IPS-20b (cell line): Measurements from ENCODE around the gene TADA3.

ENCODE experiments used
- H3K27ac ChIP-seq: one replicate; pipeline ENCODE4 v1.5.1; 2013; ENCODE audit warnings: low read length
- H3K27me3 ChIP-seq: 2 replicates; pipeline ENCODE4 v1.6.1; 2013; ENCODE audit warnings: mild to moderate bottlenecking, low read length, inconsistent platforms; ENCODE audit not compliant: insufficient read depth
- H3K36me3 ChIP-seq: 2 replicates; pipeline ENCODE4 v1.6.1; 2013; ENCODE audit warnings: low read depth, mild to moderate bottlenecking, inconsistent platforms, low read length, moderate library complexity; ENCODE audit not compliant: insufficient read depth
- H3K4me1 ChIP-seq: 2 replicates; pipeline ENCODE4 v1.6.1; 2013; ENCODE audit warnings: mild to moderate bottlenecking, control low read depth, inconsistent platforms, low read length, moderate library complexity; ENCODE audit not compliant: insufficient read depth
- H3K4me3 ChIP-seq: 2 replicates; pipeline ENCODE4 v1.5.1; 2013; ENCODE audit warnings: mild to moderate bottlenecking, low read length, inconsistent platforms
- H3K9ac ChIP-seq: 2 replicates; pipeline ENCODE4 v1.6.1; 2013; ENCODE audit warnings: low read depth, mild to moderate bottlenecking, inconsistent platforms, low read length, moderate library complexity
- H3K9me3 ChIP-seq: 2 replicates; pipeline ENCODE4 v1.6.1; 2013; ENCODE audit warnings: mild to moderate bottlenecking, low read depth, low read length, inconsistent platforms; ENCODE audit not compliant: insufficient read depth

TADA3 gene

DNA sequence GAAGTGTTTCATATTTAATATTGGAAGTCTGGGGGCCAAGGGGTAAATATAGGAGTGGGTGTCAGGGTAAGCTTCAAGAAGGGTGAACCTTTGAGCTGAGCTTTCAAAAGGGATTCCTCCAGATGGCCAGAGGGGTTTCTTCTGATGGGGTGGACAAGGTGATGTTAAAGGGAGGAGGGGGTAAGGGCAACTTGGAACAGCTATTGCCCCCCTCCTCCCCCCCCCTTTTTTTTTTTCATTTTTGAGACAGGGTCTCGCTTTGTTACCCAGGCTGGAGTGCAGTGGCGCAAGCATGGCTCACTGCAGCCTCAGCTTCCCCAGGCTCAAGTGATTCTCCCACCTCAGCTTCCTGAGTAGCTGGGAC, 15.7 kb upstream of the TADA3 start:
- Histone ChIP-seq H3K4me3 (no peak overlapping the region), H3K36me3 (peaks cover 43% of the 10 kb centered on the region), H3K4me1 (peaks cover 3% of the 10 kb centered on the region; the same call in 1 of the 2 replicates), H3K9ac (no peak overlapping the region), H3K9me3 (no peaks in the 10 kb centered on the region), H3K27me3 (peaks cover 16% of the 10 kb centered on the region), H3K27ac (no peak overlapping the region)

DNA sequence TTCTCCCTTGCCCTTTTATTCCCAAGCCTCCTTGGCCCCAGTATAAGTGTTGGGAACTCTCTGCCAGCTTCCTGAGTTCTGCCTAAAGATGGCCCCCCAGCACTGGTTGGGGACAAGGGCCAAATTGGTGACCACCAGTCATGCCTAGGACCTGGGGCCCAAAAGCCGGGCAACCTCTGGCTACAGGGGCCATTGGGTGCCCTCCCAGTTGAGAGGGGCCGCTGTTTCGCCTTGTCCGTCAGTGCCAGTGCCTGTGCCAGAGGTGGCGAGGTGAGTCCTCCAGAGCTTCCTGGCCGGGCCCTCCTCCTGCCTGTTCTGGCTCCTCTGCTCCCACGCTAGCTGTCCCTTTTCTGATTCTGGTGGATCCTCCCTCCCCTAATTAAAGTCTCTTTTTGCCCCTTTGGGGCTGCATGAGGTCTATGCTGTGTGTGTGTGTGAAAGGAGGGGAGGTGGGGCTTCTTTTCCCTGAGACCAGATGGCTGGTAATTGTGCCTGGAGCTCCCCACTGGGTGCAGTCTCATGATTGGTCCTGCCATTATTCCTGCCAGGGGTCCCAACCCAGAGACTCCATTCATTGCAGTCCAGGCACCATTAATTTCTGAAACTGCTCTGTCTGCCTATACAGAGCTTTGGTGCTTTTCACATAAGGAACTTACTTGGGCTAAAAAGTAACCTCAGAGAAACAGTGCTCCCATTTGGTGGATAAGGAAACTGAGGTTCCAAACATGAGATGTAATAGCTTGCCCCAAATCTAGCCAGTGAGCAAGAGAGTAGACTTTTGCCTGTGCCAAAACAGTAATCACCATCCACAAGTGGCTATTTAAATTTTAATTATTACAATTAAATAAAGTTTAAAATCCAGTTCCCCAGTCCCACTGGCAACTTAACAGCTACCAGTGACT, 14.7 kb upstream of the TADA3 start:
- Histone ChIP-seq H3K9me3 (no peaks in the 10 kb centered on the region), H3K36me3 (peaks cover 51% of the 10 kb centered on the region), H3K27ac (no peak overlapping the region), H3K4me3 (no peak overlapping the region), H3K9ac (no peak overlapping the region), H3K27me3 (peaks cover 16% of the 10 kb centered on the region), H3K4me1 (peaks cover 3% of the 10 kb centered on the region; the same call in 1 of the 2 replicates)

DNA sequence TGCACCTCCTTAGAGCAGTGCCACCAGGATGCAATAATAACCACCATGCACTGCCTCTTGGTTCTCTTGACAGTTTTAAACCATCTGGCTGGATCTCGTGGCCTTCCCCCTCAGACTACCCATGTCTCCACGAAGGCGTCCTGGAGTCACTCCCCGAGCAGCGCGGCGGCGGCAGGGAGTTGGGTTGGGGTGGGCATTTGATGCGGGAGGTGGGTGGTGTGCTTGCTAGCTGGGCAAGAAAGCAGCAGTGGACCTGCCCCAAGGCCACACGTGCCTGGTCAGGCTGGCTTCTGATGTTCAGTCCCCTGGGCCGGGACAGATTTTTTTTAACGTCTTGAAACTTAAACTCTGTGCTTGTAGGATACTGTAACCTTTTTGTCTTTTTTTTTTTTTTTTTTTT, 13.9 kb upstream of the TADA3 start:
- peaks cover 59% of the 10 kb centered on the region for H3K36me3 ChIP-seq
- no peak overlapping the region for H3K4me3 ChIP-seq

DNA sequence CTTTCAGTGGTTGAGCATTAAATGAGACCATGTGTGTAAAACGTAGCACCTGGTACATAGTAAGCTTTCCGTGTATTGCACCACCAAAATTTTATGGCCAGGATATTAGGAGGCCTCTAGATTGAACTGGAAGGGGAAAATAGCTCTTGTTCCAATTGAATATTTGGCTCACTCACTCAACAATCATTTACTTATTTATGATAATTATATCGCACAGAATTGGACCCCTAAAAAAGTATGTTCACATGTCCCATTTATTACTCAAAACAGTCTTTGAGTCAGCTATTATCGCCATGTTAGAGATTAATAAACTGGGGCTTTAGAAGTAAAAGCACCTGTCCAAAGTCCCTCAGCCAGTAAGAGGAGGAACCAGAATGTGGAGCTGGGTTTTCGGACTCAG, 12.7 kb upstream of the TADA3 start:
- no peak overlapping the region for H3K27ac ChIP-seq
- no peaks in the 10 kb centered on the region for H3K27me3 ChIP-seq
- H3K9ac ChIP-seq = no peak overlapping the region
- no peak overlapping the region for H3K4me3 ChIP-seq
- H3K4me1 ChIP-seq = no peaks in the 10 kb centered on the region; the same call in 1 of the 2 replicates
- H3K36me3 ChIP-seq = peaks cover 71% of the 10 kb centered on the region
- H3K9me3 ChIP-seq = no peaks in the 10 kb centered on the region

More for the DNA sequence above, 13.9 kb upstream of the TADA3 start:
- Histone ChIP-seq H3K9me3 (no peaks in the 10 kb centered on the region), H3K27ac (no peak overlapping the region), H3K9ac (no peak overlapping the region), H3K27me3 (peaks cover 8% of the 10 kb centered on the region), H3K4me1 (peaks cover 3% of the 10 kb centered on the region; the same call in 1 of the 2 replicates)

DNA sequence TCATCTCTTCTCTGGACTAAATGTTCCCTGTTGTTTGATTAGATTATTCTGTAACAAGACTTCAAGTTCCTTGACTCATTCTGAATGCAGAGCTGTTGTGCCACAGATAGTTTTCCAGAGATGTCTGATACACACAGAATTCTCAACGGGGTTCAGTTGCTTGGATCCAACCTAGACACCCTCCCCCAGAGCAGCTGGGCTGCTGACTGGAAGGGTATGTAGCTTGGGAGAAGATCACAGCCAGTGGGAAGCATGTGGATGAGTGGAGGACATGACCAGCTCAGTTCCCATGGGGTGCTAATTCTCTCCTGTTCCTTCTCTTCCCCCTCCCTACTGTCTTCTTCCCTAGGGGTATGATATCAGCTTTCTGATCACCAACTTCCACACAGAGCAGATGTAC, 11.2 kb upstream of the TADA3 start:
- Histone ChIP-seq H3K9me3 (no peaks in the 10 kb centered on the region), H3K27me3 (no peaks in the 10 kb centered on the region), H3K36me3 (peaks cover 86% of the 10 kb centered on the region), H3K27ac (no peak overlapping the region), H3K4me1 (no peaks in the 10 kb centered on the region), H3K9ac (no peak overlapping the region), H3K4me3 (no peak overlapping the region)

DNA sequence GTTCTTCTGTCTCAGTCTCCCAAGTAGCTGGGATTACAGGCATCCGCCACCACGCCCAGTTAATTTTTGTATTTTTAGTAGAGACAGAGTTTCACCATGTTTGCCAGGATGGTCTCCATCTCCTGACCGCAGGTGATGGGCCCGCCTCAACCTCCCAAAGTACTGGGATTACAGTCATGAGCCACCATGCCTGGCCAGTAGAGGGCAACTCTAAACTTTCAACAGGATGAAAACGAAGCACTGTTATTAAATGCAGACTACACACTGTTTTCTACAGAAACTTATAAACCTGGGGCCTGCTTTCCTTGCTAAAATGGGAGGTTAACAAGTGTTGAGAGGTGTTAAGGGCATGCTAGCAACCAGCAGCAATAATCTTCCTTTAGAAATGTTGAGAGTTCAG, 8.3 kb upstream of the TADA3 start:
- peaks cover 89% of the 10 kb centered on the region for H3K36me3 ChIP-seq
- no peaks in the 10 kb centered on the region for H3K4me1 ChIP-seq
- H3K27me3 ChIP-seq = no peaks in the 10 kb centered on the region
- no peaks in the 10 kb centered on the region for H3K9me3 ChIP-seq
- H3K4me3 ChIP-seq = no peak overlapping the region
- H3K27ac ChIP-seq = no peak overlapping the region
- no peak overlapping the region for H3K9ac ChIP-seq

DNA sequence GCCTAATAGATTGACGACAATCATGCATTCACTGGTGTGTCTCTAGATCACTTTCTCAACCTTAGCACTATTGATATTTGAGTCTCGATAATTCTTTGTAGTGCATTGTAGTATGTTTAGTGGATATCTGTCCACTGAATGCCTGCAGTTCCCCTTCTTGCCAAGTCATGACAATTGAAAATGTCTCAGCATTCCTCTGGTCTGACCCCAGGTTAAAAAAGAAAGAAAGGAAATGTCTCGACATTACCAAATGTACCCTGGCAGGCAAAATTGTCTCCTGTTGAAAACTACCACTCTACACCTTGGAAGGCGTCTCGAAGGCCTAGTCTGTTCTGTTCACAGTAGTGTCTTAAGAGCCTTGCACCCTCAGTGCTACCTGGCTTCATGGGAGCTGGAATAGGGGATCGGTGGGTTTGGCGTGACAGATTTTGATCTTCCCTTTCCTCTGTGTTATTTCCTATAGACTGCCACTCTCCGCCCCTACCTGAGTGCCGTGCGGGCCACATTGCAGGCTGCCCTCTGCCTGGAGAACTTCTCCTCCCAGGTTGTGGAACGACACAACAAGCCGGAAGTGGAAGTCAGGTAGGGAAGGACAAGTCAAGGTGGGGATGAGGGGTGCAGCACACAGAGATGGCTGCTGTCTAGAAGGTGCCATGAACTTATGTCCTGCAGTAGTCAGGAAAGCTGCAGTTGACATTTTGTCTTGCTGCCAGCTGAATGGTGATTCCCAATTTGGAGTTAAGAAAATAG, 5.1 kb upstream of the TADA3 start:
- peaks cover 70% of the 10 kb centered on the region for H3K36me3 ChIP-seq
- H3K4me3 ChIP-seq = no peak overlapping the region
- H3K9me3 ChIP-seq = no peaks in the 10 kb centered on the region
- H3K9ac ChIP-seq = no peak overlapping the region
- no peaks in the 10 kb centered on the region; the same call in 1 of the 2 replicates for H3K4me1 ChIP-seq
- no peaks in the 10 kb centered on the region for H3K27me3 ChIP-seq
- H3K27ac ChIP-seq = no peak overlapping the region

DNA sequence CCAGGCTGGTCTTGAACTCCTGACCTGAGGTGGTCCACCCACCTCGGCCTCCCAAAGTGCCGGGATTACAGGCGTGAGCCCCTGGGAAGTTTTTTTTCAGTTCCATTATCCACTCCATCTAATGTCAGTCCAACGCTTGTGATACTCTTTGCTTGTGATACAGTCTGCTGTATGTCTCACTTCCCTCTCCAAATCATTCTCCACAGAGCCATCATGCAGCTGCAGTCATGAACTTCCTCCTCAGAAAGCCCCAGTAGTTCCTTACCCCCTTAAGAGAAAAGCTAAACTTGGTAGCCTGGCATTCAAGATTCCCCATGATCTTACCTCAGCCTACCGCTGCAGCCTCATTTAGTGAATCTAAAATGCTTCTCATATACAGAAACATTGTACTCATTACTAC, 2.9 kb upstream of the TADA3 start:
- Histone ChIP-seq H3K4me3 (no peak overlapping the region), H3K9me3 (no peaks in the 10 kb centered on the region), H3K27me3 (no peaks in the 10 kb centered on the region), H3K27ac (no peak overlapping the region), H3K9ac (no peak overlapping the region), H3K36me3 (peaks cover 58% of the 10 kb centered on the region), H3K4me1 (no peaks in the 10 kb centered on the region; the same call in 1 of the 2 replicates)

DNA sequence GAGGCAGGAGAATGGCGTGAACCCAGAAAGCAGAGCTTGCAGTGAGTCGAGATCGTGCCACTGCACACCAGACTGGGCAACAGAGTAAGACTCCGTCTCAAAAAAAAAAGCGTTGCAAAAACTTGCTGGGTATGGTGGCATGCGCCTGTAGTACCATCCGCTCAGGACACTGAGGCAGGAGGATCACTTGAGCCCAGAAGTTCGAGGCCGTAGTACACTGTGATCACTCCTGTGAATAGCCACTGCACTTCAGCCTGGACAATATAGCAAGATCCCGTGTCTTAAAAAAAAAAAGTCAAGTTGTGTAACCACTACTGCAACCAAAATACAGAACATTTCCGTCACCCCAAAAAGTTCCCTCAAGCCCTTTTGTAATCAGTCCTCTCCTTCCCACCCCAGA, 2.1 kb upstream of the TADA3 start:
- Histone ChIP-seq H3K4me1 (no peaks in the 10 kb centered on the region; the same call in 1 of the 2 replicates), H3K4me3 (0 out of 2 replicates have a peak overlapping the region, but pooled peaks have one; percentile 25), H3K9ac (no peak overlapping the region), H3K9me3 (no peaks in the 10 kb centered on the region), H3K36me3 (peaks cover 58% of the 10 kb centered on the region), H3K27me3 (no peaks in the 10 kb centered on the region), H3K27ac (no peak overlapping the region)

DNA sequence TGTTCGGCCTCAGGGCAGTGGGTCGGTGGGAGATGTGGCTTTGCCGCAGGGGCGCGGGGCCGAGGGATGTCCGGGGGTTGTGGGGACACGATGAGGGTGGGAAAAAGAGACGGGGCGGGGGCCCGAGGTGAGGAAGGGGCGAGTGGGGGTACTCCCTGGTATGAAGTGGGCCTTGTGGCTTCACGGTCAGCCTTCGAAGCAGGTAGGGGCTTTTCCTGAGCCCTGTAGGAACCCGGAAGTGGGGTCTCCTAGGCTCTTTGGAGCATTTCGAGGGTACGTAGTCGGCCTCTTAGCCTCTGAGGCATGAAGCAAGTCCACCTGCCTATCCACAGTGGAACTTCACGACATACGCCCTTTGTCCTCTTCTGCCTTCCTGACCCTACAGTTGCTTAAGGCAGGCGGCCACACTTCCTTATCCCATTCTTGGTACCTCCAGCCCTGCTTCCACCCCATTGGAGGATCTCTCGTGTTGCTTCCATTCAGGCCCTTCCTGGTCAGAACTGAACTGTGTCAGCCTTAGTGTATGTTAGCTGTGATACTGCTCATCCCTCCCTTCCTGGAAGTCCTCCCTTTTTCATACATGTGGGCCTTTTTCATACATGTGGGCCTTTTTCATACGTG, 998 bp upstream of the TADA3 start:
- Histone ChIP-seq H3K4me3 (peak overlapping the region; percentile 92), H3K9ac (peak overlapping the region; percentile 99), H3K27me3 (no peaks in the 10 kb centered on the region), H3K27ac (peak overlapping the region; percentile 100), H3K9me3 (no peaks in the 10 kb centered on the region), H3K36me3 (peaks cover 53% of the 10 kb centered on the region), H3K4me1 (no peaks in the 10 kb centered on the region; the same call in 1 of the 2 replicates)

DNA sequence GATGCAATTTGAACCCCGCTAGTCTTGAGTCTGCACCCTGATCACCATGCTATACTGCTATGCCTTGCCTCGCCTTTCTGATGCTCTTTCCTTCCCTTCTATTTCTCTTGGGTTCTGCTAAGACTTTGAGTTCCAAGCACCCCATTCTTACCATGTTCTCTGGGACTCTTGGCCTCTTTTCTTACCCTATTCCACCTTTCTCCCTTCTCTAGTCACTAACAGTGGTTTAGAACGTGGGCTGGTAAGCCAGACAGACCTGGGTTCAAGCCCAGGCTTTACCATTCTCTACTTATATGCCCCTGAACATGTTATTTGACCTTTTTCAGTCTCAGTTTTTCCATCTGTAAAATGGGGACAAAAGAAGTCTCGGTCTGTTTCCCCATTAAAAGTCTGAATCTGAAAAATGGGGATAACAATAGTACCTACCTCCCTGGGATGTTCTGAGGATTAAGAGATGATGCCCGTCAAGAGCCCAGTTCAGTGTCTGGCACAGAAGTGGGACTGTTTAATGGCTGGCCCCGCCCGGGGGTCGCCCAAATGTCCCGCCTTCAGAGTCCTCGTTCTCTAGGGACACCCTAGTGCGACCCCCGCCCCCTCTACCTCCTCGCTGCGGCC, 376 bp downstream of the TADA3 start:
- peak overlapping the region; percentile 92 for H3K4me3 ChIP-seq
- H3K27ac ChIP-seq = peak overlapping the region; percentile 100
- peak overlapping the region; percentile 99 for H3K9ac ChIP-seq
- no peaks in the 10 kb centered on the region for H3K27me3 ChIP-seq
- H3K4me1 ChIP-seq = no peaks in the 10 kb centered on the region; the same call in 1 of the 2 replicates
- no peaks in the 10 kb centered on the region for H3K9me3 ChIP-seq
- H3K36me3 ChIP-seq = peaks cover 50% of the 10 kb centered on the region
